MM.1S (cell line): Measurements from ENCODE around the gene TFAP2D.

Source experiments
- DNase-seq: peaks from one replicate; pipeline ENCODE4 v3.0.0-alpha.2; 2015
- H2AFZ ChIP-seq: fragments of 300-600 bp; sonication (generic); 2 replicates; pipeline ENCODE4 v1.6.0; 2016; ENCODE audit warnings: antibody characterized with exemption, low read length
- H3F3A ChIP-seq: fragments of 300-600 bp; sonication (generic); 2 replicates; pipeline ENCODE4 v1.6.1; 2016; ENCODE audit warnings: mild to moderate bottlenecking, antibody characterized with exemption, low read length, moderate library complexity, mixed read lengths; ENCODE audit not compliant: insufficient read depth
- H3K27ac ChIP-seq: fragments of 300-600 bp; sonication (generic); 2 replicates; pipeline ENCODE4 v1.5.1; 2016; ENCODE audit warnings: mild to moderate bottlenecking, low read length
- H3K27me3 ChIP-seq: fragments of 300-600 bp; sonication (generic); replicated peaks from 2 replicates; pipeline ENCODE4 v1.6.0; 2016; ENCODE audit warnings: low read length; ENCODE audit not compliant: insufficient read depth
- H3K36me3 ChIP-seq: fragments of 300-600 bp; sonication (generic); replicated peaks from 2 replicates; pipeline ENCODE4 v1.6.1; 2016; ENCODE audit warnings: mild to moderate bottlenecking, low read length, mixed read lengths; ENCODE audit not compliant: insufficient read depth
- H3K4me1 ChIP-seq: fragments of 300-600 bp; sonication (generic); 2 replicates; pipeline ENCODE4 v1.6.1; 2016; ENCODE audit warnings: low read length, mixed read lengths
- H3K4me2 ChIP-seq: fragments of 300-600 bp; sonication (generic); 2 replicates; pipeline ENCODE4 v1.6.0; 2016; ENCODE audit warnings: low read depth, low read length
- H3K4me3 ChIP-seq: fragments of 300-600 bp; sonication (generic); 2 replicates; pipeline ENCODE4 v1.5.1; 2016; ENCODE audit warnings: low read length, mixed read lengths
- H3K79me2 ChIP-seq: fragments of 300-600 bp; sonication (generic); 2 replicates; pipeline ENCODE4 v1.6.1; 2016; ENCODE audit warnings: mixed run types, low read length, mixed read lengths
- H3K9ac ChIP-seq: fragments of 300-600 bp; sonication (generic); 2 replicates; pipeline ENCODE4 v1.6.1; 2016; ENCODE audit warnings: low read length, mixed read lengths
- H3K9me2 ChIP-seq: fragments of 300-600 bp; sonication (generic); replicated peaks from 2 replicates; pipeline ENCODE4 v1.6.1; 2016; ENCODE audit warnings: mild to moderate bottlenecking, low read length, mixed read lengths; ENCODE audit not compliant: insufficient read depth
- H3K9me3 ChIP-seq: fragments of 300-600 bp; sonication (generic); replicated peaks from 2 replicates; pipeline ENCODE4 v1.6.1; 2016; ENCODE audit warnings: mild to moderate bottlenecking, low read length, mixed read lengths; ENCODE audit not compliant: insufficient read depth
- H4K20me1 ChIP-seq: fragments of 300-600 bp; sonication (generic); 2 replicates; pipeline ENCODE4 v1.6.1; 2016; ENCODE audit warnings: mild to moderate bottlenecking, low read length, moderate library complexity, mixed read lengths; ENCODE audit not compliant: insufficient read depth
- CTCF ChIP-seq: fragments of 300-600 bp; sonication (generic); IDR thresholded peaks from 2 replicates; pipeline ENCODE4 v1.5.1; 2016; ENCODE audit warnings: antibody characterized with exemption, low read length, mixed read lengths
- EZH2 ChIP-seq: fragments of 300-600 bp; sonication (generic); optimal IDR thresholded peaks from 2 replicates; pipeline ENCODE3; 2017; ENCODE audit warnings: low read depth, mild to moderate bottlenecking, antibody characterized with exemption, low read length, mixed read lengths
- EZH2phosphoT487 ChIP-seq: fragments of 300-600 bp; sonication (generic); IDR thresholded peaks from 2 replicates; pipeline ENCODE4 v1.6.1; 2018; ENCODE audit warnings: antibody characterized with exemption, low read length

The TFAP2D gene

GRCh38 chr6:50699051-50699775 lies 14.1 kb upstream of the TFAP2D start:
- Histone ChIP-seq H3K27me3 (no peaks in the 10 kb centered on the region), H3K4me2 (no peak overlapping the region), H3K4me3 (no peak overlapping the region), H3F3A (no peaks in the 10 kb centered on the region), H2AFZ (no peak overlapping the region), H3K9me3 (no peaks in the 10 kb centered on the region), H3K27ac (no peak overlapping the region), H3K4me1 (no peaks in the 10 kb centered on the region), H4K20me1 (no peaks in the 10 kb centered on the region), H3K9me2 (no peaks in the 10 kb centered on the region), H3K9ac (no peak overlapping the region), H3K79me2 (no peaks in the 10 kb centered on the region), H3K36me3 (no peaks in the 10 kb centered on the region)
- no peak for DNase-seq
- TF ChIP-seq CTCF: no peak
- TF ChIP-seq EZH2: no peak
- no peak for TF ChIP-seq EZH2phosphoT487

GRCh38 chr6:50706575-50706974 lies 6.8 kb upstream of the TFAP2D start:
- Histone ChIP-seq H3K9ac (no peak overlapping the region), H3K4me1 (no peaks in the 10 kb centered on the region), H3K79me2 (no peaks in the 10 kb centered on the region), H2AFZ (no peak overlapping the region), H3K9me3 (no peaks in the 10 kb centered on the region), H3K4me3 (no peak overlapping the region), H3F3A (no peaks in the 10 kb centered on the region), H3K36me3 (no peaks in the 10 kb centered on the region), H4K20me1 (no peaks in the 10 kb centered on the region), H3K27ac (no peak overlapping the region), H3K27me3 (no peaks in the 10 kb centered on the region), H3K9me2 (no peaks in the 10 kb centered on the region), H3K4me2 (no peak overlapping the region)
- DNase-seq: no peak
- TF ChIP-seq CTCF: no peak
- TF ChIP-seq EZH2phosphoT487: no peak
- no peak for TF ChIP-seq EZH2

- Histone ChIP-seq H3K79me2 (no peaks in the 10 kb centered on the region), H3K27ac (no peak overlapping the region), H2AFZ (no peak overlapping the region), H3F3A (no peaks in the 10 kb centered on the region), H3K36me3 (no peaks in the 10 kb centered on the region), H3K27me3 (no peaks in the 10 kb centered on the region), H3K9me3 (no peaks in the 10 kb centered on the region), H3K9me2 (no peaks in the 10 kb centered on the region), H4K20me1 (no peaks in the 10 kb centered on the region), H3K4me2 (no peak overlapping the region), H3K4me3 (no peak overlapping the region), H3K4me1 (no peaks in the 10 kb centered on the region), H3K9ac (no peak overlapping the region)
- DNase-seq: no peak
- TF ChIP-seq EZH2 (no peak), EZH2phosphoT487 (no peak)
Observed at GRCh38 chr6:50707191-50707590, 6.1 kb upstream of the TFAP2D start.

GRCh38 chr6:50707652-50708300 lies 5.5 kb upstream of the TFAP2D start:
- Histone ChIP-seq H3K27me3 (no peaks in the 10 kb centered on the region), H4K20me1 (no peaks in the 10 kb centered on the region), H3K9me3 (no peaks in the 10 kb centered on the region), H3K4me3 (no peak overlapping the region), H3K36me3 (no peaks in the 10 kb centered on the region), H2AFZ (no peak overlapping the region), H3K9me2 (no peaks in the 10 kb centered on the region), H3K9ac (no peak overlapping the region), H3K4me1 (no peaks in the 10 kb centered on the region), H3K4me2 (no peak overlapping the region), H3F3A (no peaks in the 10 kb centered on the region), H3K27ac (no peak overlapping the region), H3K79me2 (no peaks in the 10 kb centered on the region)
- DNase-seq: no peak
- TF ChIP-seq EZH2 (no peak), EZH2phosphoT487 (no peak), CTCF (no peak)
